ENCODE data around the gene CAPZB. TPM values are rescaled to one million over a fixed set of nuclear protein-coding genes. Genes with fewer than 3 reads are reported as not detected.

The CAPZB gene
- total and polyA plus RNA-seq, 2 donors (not counting 3 experiments of a cell fraction or from before 2014, with no cell fraction given) = 196 to 347 TPM

DNA sequence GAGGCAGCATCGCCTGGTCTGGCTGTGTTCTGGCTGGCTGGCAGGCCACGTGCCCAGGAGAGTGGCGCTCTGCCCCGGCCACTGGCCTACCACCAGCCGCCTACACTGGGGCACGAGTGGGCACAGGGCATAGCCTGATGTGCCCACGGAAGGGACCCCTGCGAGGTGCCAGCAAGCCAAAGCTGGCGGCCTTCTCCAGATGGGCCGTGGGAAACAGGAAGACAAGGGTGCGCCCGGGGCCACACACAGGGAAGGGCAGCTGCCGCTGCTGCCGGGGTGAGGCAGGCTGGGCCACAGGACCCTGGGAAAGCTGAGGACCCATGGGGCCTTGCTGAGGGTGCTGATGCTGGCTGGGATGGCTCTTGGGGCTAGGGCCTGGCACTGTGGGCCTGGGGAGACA lies 132.5 kb downstream of the CAPZB start:
- no peak overlapping the region for H3K27ac ChIP-seq (ENCODE audit: insufficient read depth, low read depth, low read length)
- H3K9ac ChIP-seq (replicated peaks; ENCODE audit: extremely low read depth, insufficient read depth, low read length) = no peak overlapping the region
- H2AFZ ChIP-seq (ENCODE audit: low read depth, low read length) = no peak overlapping the region
- H3K36me3 ChIP-seq (ENCODE audit: control insufficient read depth in 2 of 2, extremely low read depth in 1 of 2, insufficient read depth in 2 of 2, low read length in 2 of 2) = peaks cover 4 to 45% of the 10 kb centered on the region in 2 experiments
- no peaks in the 10 kb centered on the region for H3K9me3 ChIP-seq (replicated peaks; ENCODE audit: control insufficient read depth, insufficient read depth, low read length)
- no peak for TF ChIP-seq MAX (IDR thresholded peaks at IDR 0.05; ENCODE audit: insufficient read depth, insufficient read length)
- no peak for TF ChIP-seq FOS (IDR thresholded peaks at IDR 0.05; ENCODE audit: borderline replicate concordance, insufficient read depth, low read length)
- TF ChIP-seq EZH2 (IDR thresholded peaks at IDR 0.05; ENCODE audit: borderline replicate concordance, low read depth, low read length, severe bottlenecking) = no peak
- TF ChIP-seq GATA2 (IDR thresholded peaks at IDR 0.05; ENCODE audit: insufficient read depth, insufficient read length, low read depth, low read length) = no peak
- no peak for TF ChIP-seq JUN (IDR thresholded peaks at IDR 0.05; ENCODE audit: borderline replicate concordance, insufficient read depth, insufficient read length, low read depth)
- TF ChIP-seq CTCF (IDR thresholded peaks at IDR 0.05; ENCODE audit: extremely low read depth in 1 of 2, insufficient read depth in 1 of 2, low read depth in 1 of 2, low read length in 2 of 2) = no peak
- no peak for TF ChIP-seq POLR2A (IDR thresholded peaks at IDR 0.05; ENCODE audit: low read depth, low read length)
- TF ChIP-seq POLR2AphosphoS5 (IDR thresholded peaks at IDR 0.05; ENCODE audit: insufficient read depth, low read depth, low read length) = no peak
- TF ChIP-seq MYC (IDR thresholded peaks at IDR 0.05; ENCODE audit: low read depth, low read length) = no peak
- H3K9me1 ChIP-seq (replicated peaks; ENCODE audit: control insufficient read depth, extremely low read depth, insufficient read depth, low read length) = no peaks in the 10 kb centered on the region
- H4K20me1 ChIP-seq (replicated peaks; ENCODE audit: control insufficient read depth, extremely low read depth, insufficient read depth, low read length) = no peaks in the 10 kb centered on the region
- no peak overlapping the region for H3K4me2 ChIP-seq (ENCODE audit: insufficient read depth, low read length)
- no peak overlapping the region for H3K4me3 ChIP-seq (replicated peaks in 1 of 3; ENCODE audit: insufficient read depth in 1 of 3, low read depth in 1 of 3, low read length in 3 of 3)
- BruUV-seq (replicated peaks) = no TSS peak
- ChIA-PET POLR2A (no interaction called here), CTCF (interaction anchor here (10.6 kb wide), 1 partner anchor 300 kb away, joined by 99 read pairs; no protein-coding TSS in a partner anchor)
- dilution Hi-C loops (cut with MboI; ENCODE audit: extremely low pct_ligation_motif_present, low sequenced_read_pairs) (no loop called here), intact Hi-C loops (cut with micrococcal nuclease) (no loop called here)
- DNase-seq (ENCODE audit: low read depth, low spot score) = no peak
- no peaks in the 10 kb centered on the region for H3K27me3 ChIP-seq (ENCODE audit: control insufficient read depth in 2 of 2, insufficient read depth in 2 of 2, low read length in 2 of 2)
- no peaks in the 10 kb centered on the region for H3K4me1 ChIP-seq (ENCODE audit: control insufficient read depth, extremely low read depth, insufficient read depth, low read length)
- FAIRE-seq = no peak
- H3K79me2 ChIP-seq (ENCODE audit: control insufficient read depth, insufficient read depth, low read length) = no peaks in the 10 kb centered on the region
